Stomach (tissue), 4 donors: ENCODE results near the gene SLAMF1.

Source experiments
- EP300 ChIP-seq: sonication (generic); formaldehyde crosslinking; IDR thresholded peaks from one replicate; pipeline ENCODE4 v1.6.1; 2017; ENCODE audit warnings: antibody characterized with exemption
- POLR2A ChIP-seq, 4 donors: fragments of 450-650 bp; IDR thresholded peaks; one replicate each; pipeline ENCODE4 v1.6.1; 2016; ENCODE audit warnings: antibody characterized with exemption in 4 of 4, control low read depth in 2 of 4, mild to moderate bottlenecking in 1 of 4, moderate library complexity in 1 of 4
- TF ChIP-seq, protein P1 (sequence below), 7 experiments: fragments of 450-650 bp in 4 of 7; fragments of 200-600 bp in 3 of 7; sonication (generic) in 3 of 7; IDR thresholded peaks; one replicate each; pipeline ENCODE4 v1.5.1; 2016 to 2019; ENCODE audit warnings: antibody characterized with exemption in 7 of 7, control low read depth in 2 of 7, mild to moderate bottlenecking in 1 of 7

GRCh38 chr1:160565564-160565963 is 81.3 kb downstream of the SLAMF1 start:
- TF ChIP-seq EP300 (no peak), POLR2A (IDR thresholded peaks at IDR 0.05) (no peak)
- TF ChIP-seq, protein P1, sequence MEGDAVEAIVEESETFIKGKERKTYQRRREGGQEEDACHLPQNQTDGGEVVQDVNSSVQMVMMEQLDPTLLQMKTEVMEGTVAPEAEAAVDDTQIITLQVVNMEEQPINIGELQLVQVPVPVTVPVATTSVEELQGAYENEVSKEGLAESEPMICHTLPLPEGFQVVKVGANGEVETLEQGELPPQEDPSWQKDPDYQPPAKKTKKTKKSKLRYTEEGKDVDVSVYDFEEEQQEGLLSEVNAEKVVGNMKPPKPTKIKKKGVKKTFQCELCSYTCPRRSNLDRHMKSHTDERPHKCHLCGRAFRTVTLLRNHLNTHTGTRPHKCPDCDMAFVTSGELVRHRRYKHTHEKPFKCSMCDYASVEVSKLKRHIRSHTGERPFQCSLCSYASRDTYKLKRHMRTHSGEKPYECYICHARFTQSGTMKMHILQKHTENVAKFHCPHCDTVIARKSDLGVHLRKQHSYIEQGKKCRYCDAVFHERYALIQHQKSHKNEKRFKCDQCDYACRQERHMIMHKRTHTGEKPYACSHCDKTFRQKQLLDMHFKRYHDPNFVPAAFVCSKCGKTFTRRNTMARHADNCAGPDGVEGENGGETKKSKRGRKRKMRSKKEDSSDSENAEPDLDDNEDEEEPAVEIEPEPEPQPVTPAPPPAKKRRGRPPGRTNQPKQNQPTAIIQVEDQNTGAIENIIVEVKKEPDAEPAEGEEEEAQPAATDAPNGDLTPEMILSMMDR (IDR thresholded peaks at IDR 0.05): no peak
